Endothelial cell of umbilical vein (primary cell): Measurements from ENCODE around the gene PRKG1. TPM values are rescaled to one million over a fixed set of nuclear protein-coding genes. Genes with fewer than 3 reads are reported as not detected.

Experiments used
- BruUV-seq: library from RNA; stranded (reverse); fragments of 400-500 nt; replicated peaks from 2 replicates; lab custom pipeline; 2021; lab: Mats Ljungman, UMichigan
- CTCF ChIA-PET: fragments of 300-600, 350-600 bp; sonication (Branson Sonifier 250); formaldehyde crosslinking; loops from one replicate; lab custom pipeline; 2021; ENCODE audit warnings: antibody characterized with exemption, inconsistent platforms; lab: Charles Lee
- POLR2A ChIA-PET: fragments of 300-600, 350-600 bp; sonication (Branson Sonifier 250); formaldehyde crosslinking; loops from one replicate; lab custom pipeline; 2021; ENCODE audit warnings: antibody characterized with exemption, inconsistent platforms; lab: Charles Lee
- DNase-seq: peaks from one replicate; pipeline ENCODE4 v3.0.0-alpha.2; 2011; ENCODE audit warnings: low read depth, low spot score
- FAIRE-seq: peaks from 2 replicates; lab custom pipeline; 2011; peaks lifted over from hg19 to GRCh38; lab: Jason Lieb, UNC
- H2AFZ ChIP-seq: 2 replicates; pipeline ENCODE4 v1.6.0; 2012; ENCODE audit warnings: low read depth, low read length, control low read depth, inconsistent platforms
- H3K27ac ChIP-seq: 2 replicates; pipeline ENCODE4 v1.5.1; 2011; ENCODE audit warnings: low read depth, mild to moderate bottlenecking, control low read depth, low read length, moderate library complexity; ENCODE audit not compliant: insufficient read depth
- H3K27me3 ChIP-seq, 2 experiments: 2 replicates each; pipeline versions ENCODE4 v1.6.0 to v1.6.1; 2011; ENCODE audit warnings: low read length in 2 of 2, mixed read lengths in 1 of 2; ENCODE audit not compliant: control insufficient read depth in 2 of 2, insufficient read depth in 2 of 2
- H3K36me3 ChIP-seq, 2 experiments: 2 replicates in 1 of 2; 3 replicates in 1 of 2; pipeline ENCODE4 v1.5.1; 2011; ENCODE audit warnings: low read length in 2 of 2, mild to moderate bottlenecking in 1 of 2, moderate library complexity in 1 of 2; ENCODE audit not compliant: control insufficient read depth in 2 of 2, insufficient read depth in 2 of 2; ENCODE audit errors: extremely low read depth in 1 of 2
- H3K4me1 ChIP-seq: 3 replicates; pipeline ENCODE4 v1.5.1; 2011; ENCODE audit warnings: mild to moderate bottlenecking, low read length; ENCODE audit not compliant: control insufficient read depth, insufficient read depth; ENCODE audit errors: extremely low read depth
- H3K4me2 ChIP-seq: 2 replicates; pipeline ENCODE4 v1.6.1; 2011; ENCODE audit warnings: low read length, control low read depth, mixed read lengths; ENCODE audit not compliant: insufficient read depth
- H3K4me3 ChIP-seq, 3 experiments: fragments of 200-600 bp in 1 of 3; sonication (generic), shearing (Covaris generic) in 1 of 3; replicated peaks in 1 of 3; 2 replicates each; pipeline ENCODE4 v1.5.1; 2011 to 2016; ENCODE audit warnings: control low read depth in 3 of 3, low read length in 3 of 3, mild to moderate bottlenecking in 2 of 3, inconsistent platforms in 1 of 3, low read depth in 1 of 3, moderate library complexity in 1 of 3; ENCODE audit not compliant: insufficient read depth in 1 of 3
- H3K79me2 ChIP-seq: 2 replicates; pipeline ENCODE4 v1.6.0; 2012; ENCODE audit warnings: low read length, inconsistent platforms; ENCODE audit not compliant: control insufficient read depth, insufficient read depth
- H3K9ac ChIP-seq: replicated peaks from 2 replicates; pipeline ENCODE3; 2011; ENCODE audit warnings: low read length, control low read depth; ENCODE audit not compliant: insufficient read depth; ENCODE audit errors: extremely low read depth
- H3K9me1 ChIP-seq: replicated peaks from 3 replicates; pipeline ENCODE4 v1.6.0; 2011; ENCODE audit warnings: mild to moderate bottlenecking, low read length; ENCODE audit not compliant: control insufficient read depth, insufficient read depth; ENCODE audit errors: extremely low read depth
- H3K9me3 ChIP-seq: replicated peaks from 2 replicates; pipeline ENCODE4 v1.5.1; 2012; ENCODE audit warnings: low read length, inconsistent platforms; ENCODE audit not compliant: control insufficient read depth, insufficient read depth
- H4K20me1 ChIP-seq: replicated peaks from 2 replicates; pipeline ENCODE3; 2011; ENCODE audit warnings: mild to moderate bottlenecking, low read length; ENCODE audit not compliant: control insufficient read depth, insufficient read depth; ENCODE audit errors: extremely low read depth
- FOS ChIP-seq: IDR thresholded peaks from 2 replicates; pipeline ENCODE4 v1.6.1; 2011; ENCODE audit warnings: mild to moderate bottlenecking, low read length, moderate library complexity, borderline replicate concordance; ENCODE audit not compliant: insufficient read depth
- GATA2 ChIP-seq: IDR thresholded peaks from 2 replicates; pipeline ENCODE4 v1.7.0; 2011; ENCODE audit warnings: low read depth, mild to moderate bottlenecking, moderate library complexity, mixed read lengths, low read length; ENCODE audit not compliant: insufficient read length, insufficient read depth
- MYC ChIP-seq: IDR thresholded peaks from one replicate; pipeline ENCODE4 v1.6.1; 2011; ENCODE audit warnings: mild to moderate bottlenecking, low read depth, low read length
- POLR2A ChIP-seq: IDR thresholded peaks from 2 replicates; pipeline ENCODE4 v1.6.1; 2012; ENCODE audit warnings: low read depth, mild to moderate bottlenecking, control low read depth, low read length
- POLR2AphosphoS5 ChIP-seq: IDR thresholded peaks from 2 replicates; pipeline ENCODE4 v1.6.1; 2012; ENCODE audit warnings: low read depth, mild to moderate bottlenecking, control low read depth, low read length, moderate library complexity; ENCODE audit not compliant: insufficient read depth
- dilution Hi-C: fragments of 300-500 bp; cut with MboI; formaldehyde crosslinking; loops from one replicate; pipeline ENCODE4 v1.15.0; 2019; ENCODE audit warnings: low sequenced_read_pairs; ENCODE audit not compliant: extremely low pct_ligation_motif_present
- intact Hi-C: fragments of 100-400 bp; cut with micrococcal nuclease; formaldehyde crosslinking; loops from one replicate; pipeline ENCODE4 v1.10.0; 2022
- polyA plus RNA-seq, 4 experiments: library from polyadenylated mRNA; depleted of rRNA in 3 of 4; stranded (reverse) in 3 of 4; unstranded in 1 of 4; fragments of >200 nt; gene quantifications; 2 replicates each; pipeline versions ENCODE4 v1.2.1 to v1.2.3, GENCODE V29; 2011 to 2012; ENCODE audit warnings: missing spikeins in 1 of 4
- total RNA-seq: library from RNA; stranded (reverse); gene quantifications from 2 replicates; pipeline ENCODE4 v1.2.3, GENCODE V29; 2021
- TF ChIP-seq, protein P1 (sequence below), 2 donors: IDR thresholded peaks; 1 replicate in 1 of 2; 2 replicates in 1 of 2; pipeline ENCODE4 v1.5.1; 2011; ENCODE audit warnings: low read length in 2 of 2, mild to moderate bottlenecking in 2 of 2, moderate library complexity in 2 of 2, control low read depth in 1 of 2, inconsistent platforms in 1 of 2, low read depth in 1 of 2; ENCODE audit not compliant: insufficient read depth in 1 of 2; ENCODE audit errors: extremely low read depth in 1 of 2
- TF ChIP-seq, protein P2 (sequence below): IDR thresholded peaks from 2 replicates; pipeline ENCODE4 v1.6.1; 2011; ENCODE audit not compliant: insufficient read depth, insufficient read length

Gene PRKG1
- total and polyA plus RNA-seq, 2 donors (not counting 3 experiments of a cell fraction or from before 2014, with no cell fraction given), result 0.01 to 0.18 TPM

DNA sequence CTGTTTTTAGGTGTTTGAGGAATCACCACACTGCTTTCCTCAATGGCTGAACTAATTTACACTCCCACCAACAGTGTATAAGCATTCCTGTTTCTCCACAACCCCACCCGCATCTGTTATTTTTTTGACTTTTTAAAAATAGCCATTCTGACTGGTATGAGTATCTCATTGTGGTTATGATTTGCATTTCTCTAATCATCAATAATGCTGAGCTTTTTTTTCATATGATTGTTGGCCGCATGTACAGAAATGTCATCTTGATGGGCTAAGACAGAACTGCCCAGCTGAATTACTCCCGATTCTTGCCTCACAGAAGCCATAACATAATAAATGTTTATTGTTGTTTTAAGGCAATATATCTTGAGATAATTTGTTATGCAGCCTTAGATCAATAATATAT, 1146.7 kb downstream of the PRKG1 start:
- Histone ChIP-seq H3K9ac (no peak overlapping the region), H3K36me3 (no peaks in the 10 kb centered on the region), H4K20me1 (no peaks in the 10 kb centered on the region), H3K9me3 (no peaks in the 10 kb centered on the region), H3K4me2 (no peak overlapping the region), H3K79me2 (no peaks in the 10 kb centered on the region), H3K9me1 (no peaks in the 10 kb centered on the region), H3K27ac (no peak overlapping the region), H3K27me3 (no peaks in the 10 kb centered on the region), H3K4me1 (no peaks in the 10 kb centered on the region), H2AFZ (no peak overlapping the region), H3K4me3 (no peak overlapping the region)
- TF ChIP-seq GATA2 (no peak), POLR2AphosphoS5 (no peak), FOS (no peak), MYC (no peak), POLR2A (no peak)
- TF ChIP-seq, protein P1, sequence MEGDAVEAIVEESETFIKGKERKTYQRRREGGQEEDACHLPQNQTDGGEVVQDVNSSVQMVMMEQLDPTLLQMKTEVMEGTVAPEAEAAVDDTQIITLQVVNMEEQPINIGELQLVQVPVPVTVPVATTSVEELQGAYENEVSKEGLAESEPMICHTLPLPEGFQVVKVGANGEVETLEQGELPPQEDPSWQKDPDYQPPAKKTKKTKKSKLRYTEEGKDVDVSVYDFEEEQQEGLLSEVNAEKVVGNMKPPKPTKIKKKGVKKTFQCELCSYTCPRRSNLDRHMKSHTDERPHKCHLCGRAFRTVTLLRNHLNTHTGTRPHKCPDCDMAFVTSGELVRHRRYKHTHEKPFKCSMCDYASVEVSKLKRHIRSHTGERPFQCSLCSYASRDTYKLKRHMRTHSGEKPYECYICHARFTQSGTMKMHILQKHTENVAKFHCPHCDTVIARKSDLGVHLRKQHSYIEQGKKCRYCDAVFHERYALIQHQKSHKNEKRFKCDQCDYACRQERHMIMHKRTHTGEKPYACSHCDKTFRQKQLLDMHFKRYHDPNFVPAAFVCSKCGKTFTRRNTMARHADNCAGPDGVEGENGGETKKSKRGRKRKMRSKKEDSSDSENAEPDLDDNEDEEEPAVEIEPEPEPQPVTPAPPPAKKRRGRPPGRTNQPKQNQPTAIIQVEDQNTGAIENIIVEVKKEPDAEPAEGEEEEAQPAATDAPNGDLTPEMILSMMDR (IDR thresholded peaks at IDR 0.05; ENCODE audit: extremely low read depth in 1 of 2, insufficient read depth in 1 of 2, low read depth in 1 of 2, low read length in 2 of 2), result no peak
- TF ChIP-seq, protein P2, sequence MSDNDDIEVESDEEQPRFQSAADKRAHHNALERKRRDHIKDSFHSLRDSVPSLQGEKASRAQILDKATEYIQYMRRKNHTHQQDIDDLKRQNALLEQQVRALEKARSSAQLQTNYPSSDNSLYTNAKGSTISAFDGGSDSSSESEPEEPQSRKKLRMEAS, result no peak
- BruUV-seq, result no TSS peak
- POLR2A ChIA-PET, result no interaction called here
- CTCF ChIA-PET, result interaction anchor here (1.0 kb wide), 1 partner anchor 832 kb away, joined by 4 read pairs; no protein-coding TSS in a partner anchor
- no peak for DNase-seq
- FAIRE-seq, result no peak
- intact Hi-C loops, result no loop called here
- dilution Hi-C loops, result no loop called here
